ENCODE results near the gene EIF4H. TPM values are rescaled to one million over a fixed set of nuclear protein-coding genes. Genes with fewer than 3 reads are reported as not detected.
A peak's percentile ranks its signal among the peaks of the same experiment; 100 is the strongest.
"Not testable (repeated sequence)": the region's sequence is repeated elsewhere in the genome, so short reads cannot be mapped to it uniquely, and the experiment has no call there.

The EIF4H gene
- total RNA-seq, 1 experiment from 2014 or later, result 448 TPM

DNA sequence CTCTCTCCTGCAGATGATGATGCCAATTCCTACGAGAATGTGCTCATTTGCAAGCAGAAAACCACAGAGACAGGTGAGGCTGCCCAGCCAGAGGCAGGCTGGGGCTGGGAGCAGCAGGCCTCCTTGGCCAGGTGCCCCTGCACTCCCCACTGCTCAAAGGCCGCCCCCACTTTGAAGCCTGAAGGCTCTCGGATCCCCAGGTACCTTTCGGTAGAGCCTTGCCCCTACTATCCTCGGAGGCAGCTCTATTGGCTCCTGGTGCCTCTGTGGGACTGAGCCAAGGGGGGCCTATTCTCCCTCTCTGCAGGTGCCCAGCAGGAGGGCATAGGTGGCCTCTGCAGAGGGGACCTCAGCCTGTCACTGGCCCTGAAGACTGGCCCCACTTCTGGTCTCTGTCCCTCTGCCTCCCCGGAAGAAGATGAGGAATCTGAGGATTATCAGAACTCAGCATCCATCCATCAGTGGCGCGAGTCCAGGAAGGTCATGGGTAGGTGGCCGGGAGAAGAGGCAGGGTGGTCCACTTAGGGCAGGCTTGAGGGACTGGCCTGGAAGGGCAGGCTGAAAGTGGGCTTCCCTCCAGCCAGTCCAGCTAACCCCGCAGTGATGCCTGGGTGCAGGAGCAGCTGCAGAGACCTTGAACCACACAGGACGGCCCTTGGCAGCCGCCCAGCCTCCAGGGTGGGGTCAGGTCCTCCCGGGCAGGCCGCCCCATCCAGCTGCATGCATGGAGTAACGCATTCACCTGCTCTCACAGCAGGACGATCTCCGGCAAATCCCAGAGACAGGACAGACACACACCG is 49.8 kb downstream of the EIF4H start:
- no peak for DNase-seq (ENCODE audit: low read depth)

DNA sequence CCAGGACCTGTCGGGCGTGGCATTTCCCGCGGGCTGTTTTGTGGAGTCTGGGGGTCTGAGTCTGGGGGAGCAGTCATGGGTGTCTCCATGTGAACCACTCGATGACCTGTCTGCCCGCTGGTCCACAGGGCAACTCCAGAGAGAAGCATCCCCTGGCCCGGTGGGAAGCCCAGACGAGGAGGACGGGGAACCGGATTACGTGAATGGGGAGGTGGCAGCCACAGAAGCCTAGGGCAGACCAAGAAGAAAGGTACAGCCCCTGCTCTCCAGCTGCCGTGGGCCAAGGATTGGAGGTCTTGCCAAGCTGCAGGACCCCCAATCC is 50.3 kb downstream of the EIF4H start:
- no peak for DNase-seq (ENCODE audit: low read depth)

DNA sequence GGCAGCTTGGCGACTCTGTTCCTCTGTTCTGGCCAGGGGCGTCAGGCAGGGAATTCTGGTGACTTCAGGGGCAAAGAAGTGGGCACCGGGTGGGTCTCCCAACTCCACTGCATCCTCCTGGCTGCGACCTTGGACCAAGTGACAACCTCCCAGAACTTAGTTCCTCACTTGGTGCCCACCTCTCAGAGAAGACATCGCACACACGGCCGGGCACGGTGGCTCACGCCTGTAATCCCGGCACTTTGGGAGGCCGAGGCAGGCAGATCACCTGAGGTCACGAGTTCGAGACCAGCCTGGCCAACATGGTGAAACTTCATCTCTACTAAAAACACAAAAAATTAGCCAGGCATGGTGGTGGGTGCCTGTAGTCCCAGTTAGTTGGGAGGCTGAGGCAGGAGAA is 50.8 kb downstream of the EIF4H start:
- DNase-seq (ENCODE audit: low read depth), result not testable (repeated sequence)

DNA sequence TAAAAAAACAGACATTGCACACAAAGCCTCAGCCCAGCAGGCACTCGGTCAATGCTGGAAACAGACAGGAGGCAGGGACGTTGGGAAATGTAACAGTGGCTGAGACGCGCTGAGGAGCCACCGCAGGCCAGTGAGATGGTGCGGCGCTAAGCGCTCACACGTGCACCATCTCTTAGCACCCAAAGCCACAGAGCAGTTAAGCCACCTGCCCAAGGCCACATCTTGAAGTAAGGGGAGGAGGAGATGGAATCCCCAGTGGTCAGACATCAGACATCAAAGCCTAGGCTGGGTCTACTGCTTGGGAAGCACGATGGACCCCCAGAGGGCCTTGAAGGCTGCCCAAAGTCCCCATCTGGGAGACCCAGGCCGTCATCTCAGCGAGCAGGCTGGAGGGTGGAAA is 51.2 kb downstream of the EIF4H start:
- no peak for DNase-seq (ENCODE audit: low read depth)

DNA sequence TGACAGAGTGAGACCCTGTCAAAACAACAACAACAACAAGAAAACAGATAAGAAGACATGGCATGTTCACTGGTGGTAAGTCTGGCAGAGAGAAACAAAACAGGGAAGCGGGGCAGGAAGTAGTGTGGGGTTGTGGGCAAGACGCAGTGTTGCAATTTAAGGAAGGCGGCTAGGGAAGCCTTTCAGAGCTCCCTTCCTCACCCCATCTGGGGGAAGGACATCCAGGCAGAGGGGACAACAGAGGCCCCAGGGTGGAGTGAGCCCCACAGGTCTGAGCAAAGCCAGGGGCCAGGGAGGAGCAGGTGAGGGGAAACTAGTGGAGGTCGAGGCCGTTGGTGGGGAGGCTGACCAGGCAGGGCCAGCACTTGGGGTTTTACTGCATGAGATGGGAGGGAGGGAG is 52.5 kb downstream of the EIF4H start:
- no peak for DNase-seq (ENCODE audit: low read depth)

DNA sequence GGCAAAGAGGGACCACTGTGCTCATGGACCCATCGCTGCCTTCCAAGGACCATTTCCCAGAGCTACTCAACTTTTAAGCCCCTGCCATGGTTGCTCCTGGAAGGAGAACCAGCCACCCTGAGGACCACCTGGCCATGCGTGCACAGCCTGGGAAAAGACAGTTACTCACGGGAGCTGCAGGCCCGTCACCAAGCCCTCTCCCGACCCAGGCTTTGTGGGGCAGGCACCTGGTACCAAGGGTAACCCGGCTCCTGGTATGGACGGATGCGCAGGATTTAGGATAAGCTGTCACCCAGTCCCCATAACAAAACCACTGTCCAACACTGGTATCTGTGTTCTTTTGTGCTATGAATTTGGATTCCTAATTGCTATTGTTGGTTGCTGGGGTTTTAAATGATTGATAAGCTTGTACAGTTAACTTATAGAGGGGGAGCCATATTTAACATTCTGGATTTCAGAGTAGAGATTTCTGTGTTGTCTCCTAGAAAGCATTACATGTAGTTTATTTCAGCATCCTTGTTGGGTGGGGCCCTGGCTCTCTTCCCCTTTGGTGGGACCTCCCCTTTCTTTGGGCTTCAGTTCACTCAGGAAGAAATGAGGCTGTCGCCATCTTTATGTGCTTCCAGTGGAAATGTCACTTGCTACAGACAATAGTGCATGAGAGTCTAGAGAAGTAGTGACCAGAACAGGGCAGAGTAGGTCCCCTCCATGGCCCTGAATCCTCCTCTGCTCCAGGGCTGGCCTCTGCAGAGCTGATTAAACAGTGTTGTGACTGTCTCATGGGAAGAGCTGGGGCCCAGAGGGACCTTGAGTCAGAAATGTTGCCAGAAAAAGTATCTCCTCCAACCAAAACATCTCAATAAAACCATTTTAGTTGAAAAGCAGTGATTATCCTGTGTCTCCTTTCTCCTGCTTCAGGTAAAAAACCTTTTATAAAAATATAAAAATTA is 55.1 kb downstream of the EIF4H start:
- no peak for DNase-seq (ENCODE audit: low read depth)

DNA sequence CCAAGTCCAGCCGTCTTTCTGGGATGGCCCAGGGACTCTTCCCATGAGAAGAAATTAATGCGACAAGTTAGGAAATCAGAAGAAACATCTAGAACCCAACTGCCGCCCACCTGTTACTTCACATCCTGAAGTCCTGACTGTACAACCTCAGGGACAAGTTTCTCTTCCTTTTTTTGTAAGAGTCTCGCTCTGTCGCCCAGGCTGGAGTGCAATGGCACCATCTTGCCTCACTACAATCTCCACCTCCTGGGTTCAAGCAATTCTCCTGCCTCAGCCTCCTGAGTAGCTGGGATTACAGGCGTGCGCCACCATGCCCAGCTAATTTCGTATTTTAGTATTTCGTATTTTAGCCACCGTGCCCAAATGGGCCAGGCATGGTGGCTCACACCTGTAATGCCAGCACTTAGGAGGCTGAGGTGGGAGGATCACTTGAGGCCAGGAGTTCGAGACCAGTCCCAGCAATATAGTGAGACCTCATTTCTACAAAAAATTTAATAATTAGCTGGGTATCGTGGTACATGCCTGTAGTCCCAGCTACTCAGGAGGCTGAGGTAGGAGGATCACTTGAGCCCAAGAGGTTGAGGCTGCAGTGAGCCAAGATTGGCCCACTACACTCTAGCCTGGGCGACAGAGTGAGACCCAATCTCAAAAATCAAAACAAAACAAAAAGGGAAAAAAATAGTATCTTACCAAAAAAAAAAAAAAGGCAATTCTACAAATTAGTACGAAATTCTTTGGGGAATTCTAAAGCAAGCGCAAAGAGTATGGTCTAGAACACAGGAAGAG is 56.5 kb downstream of the EIF4H start:
- DNase-seq (ENCODE audit: low read depth), result no peak

DNA sequence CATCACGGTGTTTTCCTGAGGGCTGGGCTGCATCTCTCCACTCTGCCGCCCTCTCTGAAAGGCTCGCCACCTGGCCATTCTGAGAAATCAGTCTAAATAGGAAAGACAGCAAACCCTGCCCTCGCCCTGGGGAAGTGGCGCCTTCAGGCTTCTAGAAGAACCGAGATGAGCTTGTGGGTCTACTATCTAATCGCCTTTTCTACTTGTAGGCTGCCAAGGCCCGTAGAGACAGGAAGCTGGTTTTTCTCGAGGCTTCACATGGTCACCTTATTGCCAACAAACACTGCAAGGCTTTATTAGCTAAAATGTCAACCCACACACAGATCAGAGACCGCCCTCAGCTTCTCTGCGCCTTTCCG is 57.1 kb downstream of the EIF4H start:
- no peak for DNase-seq (ENCODE audit: low read depth)

DNA sequence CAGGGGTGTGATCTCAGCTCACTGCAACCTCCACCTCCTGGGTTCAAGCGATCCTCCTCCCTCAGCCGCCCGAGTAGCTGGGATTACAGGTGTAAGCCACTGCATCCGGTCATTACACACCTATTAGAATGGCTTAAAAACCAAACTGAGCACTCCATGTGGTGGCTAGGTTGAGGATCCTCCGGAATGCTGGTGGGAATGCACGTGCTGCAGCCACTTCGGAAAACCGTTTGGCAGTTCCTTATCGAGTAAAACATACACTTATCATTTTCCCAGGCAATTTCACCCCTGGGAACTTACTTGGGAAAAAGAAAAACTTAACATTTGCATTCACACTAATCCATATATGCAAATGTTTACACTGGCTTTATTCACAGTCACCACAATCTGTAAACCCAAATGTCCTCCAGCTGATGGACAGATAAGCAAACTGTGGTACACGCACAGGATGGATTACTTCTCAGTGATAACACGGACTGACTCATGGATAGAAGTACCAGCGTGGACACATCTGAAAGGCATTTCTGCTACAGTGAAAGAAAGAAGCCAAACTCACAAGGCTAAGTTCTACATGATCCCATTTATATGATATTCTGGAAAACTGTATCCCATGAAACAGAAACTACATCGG is 59.6 kb downstream of the EIF4H start:
- DNase-seq (ENCODE audit: low read depth), result no peak

DNA sequence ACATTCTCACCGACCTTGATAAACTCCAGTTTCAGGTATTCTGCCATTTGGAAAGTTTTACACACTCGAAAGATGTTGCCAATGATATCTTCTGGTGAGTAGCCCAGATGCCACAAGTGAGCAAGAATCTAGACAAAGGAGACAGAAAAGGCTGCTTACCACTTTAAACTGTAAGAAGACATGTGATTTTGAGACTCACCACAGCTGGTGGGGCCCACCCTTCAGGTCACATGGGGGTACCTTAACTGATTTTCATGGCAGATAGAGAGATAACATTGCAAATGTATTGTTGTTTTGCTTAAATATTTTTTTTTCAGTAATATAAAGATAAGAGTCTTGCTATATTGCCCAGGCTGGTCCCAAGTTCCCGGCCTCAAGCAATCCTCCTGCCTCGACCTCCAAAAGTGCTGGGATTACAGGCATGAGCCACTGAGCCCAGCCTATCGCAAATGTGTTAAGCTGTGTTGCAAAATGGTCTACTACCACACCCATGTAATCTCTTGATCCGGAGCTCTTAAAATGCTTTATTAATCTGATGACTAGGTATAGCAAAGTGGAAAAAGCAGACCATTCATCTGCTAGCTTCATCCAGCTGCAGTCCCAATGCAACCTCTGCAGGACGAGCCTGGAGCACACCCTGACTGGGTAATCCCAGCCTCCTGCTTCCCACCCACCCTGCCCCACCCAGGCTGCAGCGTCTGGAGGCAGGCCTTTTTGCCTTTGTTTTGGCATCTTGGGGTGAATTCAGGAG is 61.5 kb downstream of the EIF4H start:
- DNase-seq (ENCODE audit: low read depth), result no peak

DNA sequence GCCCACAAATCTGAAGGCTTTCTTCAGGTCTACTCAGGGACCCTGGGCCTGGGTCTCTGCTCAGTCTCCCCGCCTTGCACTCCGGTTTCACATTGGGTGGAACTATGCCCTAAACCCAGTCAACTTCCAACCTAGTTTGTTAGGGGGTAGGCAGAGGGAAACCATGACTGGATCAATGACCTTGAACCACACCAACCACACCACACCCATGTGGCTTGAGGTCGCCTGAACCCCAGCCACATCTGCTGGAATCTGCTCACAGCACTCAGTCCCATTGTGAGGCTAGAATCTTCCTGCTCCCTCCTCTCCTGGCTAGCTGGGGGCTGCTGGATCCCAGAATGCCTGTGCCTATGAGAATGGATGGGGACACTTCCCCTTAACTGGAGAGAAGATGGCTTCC is 62.1 kb downstream of the EIF4H start:
- peak; percentile 38 for DNase-seq (ENCODE audit: low read depth)

DNA sequence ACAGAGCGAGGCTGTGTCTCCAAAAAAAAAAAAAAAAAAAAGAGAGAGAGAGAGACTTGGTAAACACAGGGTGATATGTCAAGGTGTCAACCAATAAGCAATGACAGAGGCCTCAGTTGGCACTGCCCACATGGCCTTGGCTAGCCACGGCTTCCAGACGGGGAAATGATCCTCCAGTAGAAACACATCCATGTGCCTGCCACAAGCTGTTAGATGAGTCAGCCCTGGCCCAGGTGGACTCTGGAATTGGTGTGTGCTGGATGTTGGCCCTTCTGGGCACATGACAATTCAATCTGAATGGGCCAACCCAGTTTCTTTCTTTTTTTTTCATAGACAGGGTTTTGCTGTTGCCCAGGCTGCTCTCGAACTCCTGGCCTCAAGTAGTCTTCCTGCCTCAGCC is 66.3 kb downstream of the EIF4H start:
- no peak for DNase-seq (ENCODE audit: low read depth)

DNA sequence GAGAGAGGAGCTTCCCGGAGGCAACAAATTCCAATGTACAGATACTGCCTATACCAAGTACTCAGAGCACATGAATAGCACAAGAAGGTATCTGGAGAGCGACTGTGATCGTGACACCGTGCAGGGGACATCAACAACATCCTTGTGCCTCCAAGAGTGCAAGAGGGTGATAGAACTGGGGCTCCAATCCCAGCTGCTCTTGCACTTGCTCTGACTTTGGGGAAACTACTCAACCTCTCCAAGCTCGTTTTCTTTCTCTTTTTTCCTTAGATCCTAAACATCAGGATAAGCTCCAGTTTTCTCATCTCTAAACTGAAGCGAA is 67.9 kb downstream of the EIF4H start:
- no peak for DNase-seq (ENCODE audit: low read depth)

DNA sequence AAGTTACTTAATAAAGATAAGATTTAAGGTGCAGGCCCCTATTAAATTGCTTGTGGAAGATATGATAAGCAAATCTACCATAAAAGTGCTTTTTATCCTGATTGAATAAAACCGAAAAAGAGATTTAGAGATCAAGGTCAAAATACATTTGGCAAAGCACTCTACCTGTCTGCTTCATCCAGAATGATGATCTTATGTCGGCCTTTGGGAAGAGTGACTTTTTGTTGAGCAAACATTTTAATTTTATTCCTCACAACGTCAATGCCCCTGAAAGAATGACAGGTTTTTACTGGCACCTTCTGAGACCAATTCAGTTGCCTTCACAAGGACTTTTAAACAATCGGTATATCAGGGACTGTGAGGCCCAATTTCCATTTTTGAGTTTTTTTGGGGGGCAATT is 72.3 kb downstream of the EIF4H start:
- no peak for DNase-seq (ENCODE audit: low read depth)

Other genes with a start within 250 kb of the EIF4H start
- 2.1 and 3.3 TPM in 2 replicates for gene ELN, start 146.2 kb upstream of the EIF4H start, total RNA-seq (2014; rRNA removed)
- gene LIMK1, start 90.6 kb upstream of the EIF4H start, total RNA-seq (2014; rRNA removed), result 103 and 121 TPM in 2 replicates
- gene LAT2, start 35.6 kb downstream of the EIF4H start, total RNA-seq (2014; rRNA removed), result 0.23 and 3.6 TPM in 2 replicates
- gene RFC2, start 80.0 kb downstream of the EIF4H start, total RNA-seq (2014; rRNA removed), result 85.3 and 99.9 TPM in 2 replicates
- 37.1 and 39.4 TPM in 2 replicates for gene CLIP2, start 115.1 kb downstream of the EIF4H start, total RNA-seq (2014; rRNA removed)

All from LHCN-M2 (cell line).